A673 (cell line): ENCODE results near the gene KCNG1.

Experiments used
- EZH2 ChIP-seq: fragments of 200-600 bp; sonication (generic); IDR thresholded peaks from 2 replicates; pipeline ENCODE4 v1.6.1; 2017; ENCODE audit warnings: borderline replicate concordance, low read depth, mild to moderate bottlenecking, mixed read lengths, antibody characterized with exemption, low read length; ENCODE audit not compliant: poor library complexity, severe bottlenecking
- TF ChIP-seq, protein P1 (sequence below): fragments of 300-800, 200-600 bp; sonication (generic); conservative IDR thresholded peaks from 2 replicates; pipeline ENCODE4 v1.5.1; 2017; ENCODE audit warnings: low read depth, mild to moderate bottlenecking, antibody characterized with exemption, low read length, moderate library complexity, mixed read lengths

GRCh38 chr20:51020657-51021056 lies 2.2 kb downstream of the KCNG1 start:
- TF ChIP-seq, protein P1, sequence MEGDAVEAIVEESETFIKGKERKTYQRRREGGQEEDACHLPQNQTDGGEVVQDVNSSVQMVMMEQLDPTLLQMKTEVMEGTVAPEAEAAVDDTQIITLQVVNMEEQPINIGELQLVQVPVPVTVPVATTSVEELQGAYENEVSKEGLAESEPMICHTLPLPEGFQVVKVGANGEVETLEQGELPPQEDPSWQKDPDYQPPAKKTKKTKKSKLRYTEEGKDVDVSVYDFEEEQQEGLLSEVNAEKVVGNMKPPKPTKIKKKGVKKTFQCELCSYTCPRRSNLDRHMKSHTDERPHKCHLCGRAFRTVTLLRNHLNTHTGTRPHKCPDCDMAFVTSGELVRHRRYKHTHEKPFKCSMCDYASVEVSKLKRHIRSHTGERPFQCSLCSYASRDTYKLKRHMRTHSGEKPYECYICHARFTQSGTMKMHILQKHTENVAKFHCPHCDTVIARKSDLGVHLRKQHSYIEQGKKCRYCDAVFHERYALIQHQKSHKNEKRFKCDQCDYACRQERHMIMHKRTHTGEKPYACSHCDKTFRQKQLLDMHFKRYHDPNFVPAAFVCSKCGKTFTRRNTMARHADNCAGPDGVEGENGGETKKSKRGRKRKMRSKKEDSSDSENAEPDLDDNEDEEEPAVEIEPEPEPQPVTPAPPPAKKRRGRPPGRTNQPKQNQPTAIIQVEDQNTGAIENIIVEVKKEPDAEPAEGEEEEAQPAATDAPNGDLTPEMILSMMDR = no peak
- no peak for TF ChIP-seq EZH2
